ENCODE data around the gene THBS4. TPM values are rescaled to one million over a fixed set of nuclear protein-coding genes. Genes with fewer than 3 reads are reported as not detected.

Gene THBS4
- total and polyA plus RNA-seq, 10 of the 15 experiments (the other 5 are each of a cell fraction or from before 2014, with no cell fraction given) = 0.31 to 1.7 (median 0.75) TPM

DNA sequence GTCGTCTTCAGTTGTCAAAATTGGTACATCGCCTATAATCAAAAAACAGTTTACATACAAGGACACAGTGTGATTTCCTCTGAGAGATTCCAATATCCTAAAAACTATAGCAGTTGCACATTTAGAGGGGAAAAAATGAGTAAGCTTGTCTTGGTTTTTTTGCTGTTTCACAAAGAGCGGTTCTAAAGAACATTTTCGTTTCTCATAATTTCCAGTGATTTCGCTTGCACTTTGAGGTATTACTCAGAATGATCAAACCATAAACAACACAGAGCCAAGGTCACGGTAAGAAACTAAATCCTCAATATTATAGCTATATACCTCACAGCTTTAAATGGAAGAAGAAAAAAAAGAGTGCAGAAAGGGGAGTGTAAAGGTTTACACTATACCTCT, 44.9 kb upstream of the THBS4 start:
- Histone ChIP-seq H2AFZ (ENCODE audit: control insufficient read depth, low read depth, low read length) (peak overlapping the region; percentile 87), H3K9ac (ENCODE audit: control insufficient read depth, insufficient read depth, low read length) (peak overlapping the region; percentile 88; the same call in 1 of the 2 replicates), H3K36me3 (ENCODE audit: control insufficient read depth in 2 of 2, insufficient read depth in 2 of 2, low read length in 1 of 2) (peaks cover 0 to 9% of the 10 kb centered on the region in 2 experiments; a peak in 1 of 4 replicates), H3K4me1 (ENCODE audit: control insufficient read depth, insufficient read depth, low read length) (peaks cover 4% of the 10 kb centered on the region; the same call in 1 of the 2 replicates), H3K79me2 (ENCODE audit: control insufficient read depth, insufficient read depth, low read length) (peaks cover 4% of the 10 kb centered on the region), H3K4me3 (peak overlapping the region; percentile 86), H3K4me2 (ENCODE audit: control insufficient read depth, insufficient read depth) (peak overlapping the region; percentile 55), H4K20me1 (ENCODE audit: control insufficient read depth, insufficient read depth) (no peaks in the 10 kb centered on the region), H3K9me3 (replicated peaks; ENCODE audit: control insufficient read depth, insufficient read depth, low read length) (no peaks in the 10 kb centered on the region), H3K27ac (ENCODE audit: control insufficient read depth, insufficient read depth) (peak overlapping the region; percentile 86), H3K27me3 (replicated peaks in 1 of 2; ENCODE audit: control insufficient read depth in 2 of 2, insufficient read depth in 2 of 2, low read length in 1 of 2) (no peaks in the 10 kb centered on the region)
- WGBS (ENCODE audit: insufficient coverage, insufficient replicate concordance, low lambda C conversion rate, missing lambda C conversion rate) = 2% methylated on average over 6 of the region's 6 CpGs
- ChIA-PET POLR2A (interaction anchor here (0.6 kb wide), 1 partner anchor 13 kb away, joined by 3 read pairs; no protein-coding TSS in a partner anchor), SMC1A (ENCODE audit: uncharacterized antibody, unreplicated experiment) (interaction anchor here (0.5 to 1.7 kb wide), 3 partner anchors 8 to 633 kb away, joined by 3 to 4 read pairs (median 3); no protein-coding TSS in a partner anchor), RAD21 (ENCODE audit: unreplicated experiment) (interaction anchor here (0.8 to 1.7 kb wide), 5 partner anchors 10 to 120 kb away, joined by 3 to 9 read pairs (median 4); no protein-coding TSS in a partner anchor), CTCF (interaction anchor here (0.7 to 1.6 kb wide), 4 partner anchors 9 to 317 kb away, joined by 3 to 5 read pairs (median 3); no protein-coding TSS in a partner anchor)
- TSS peak; percentile 74 for BruUV-seq (replicated peaks)
- ATAC-seq (peak; percentile 70), FAIRE-seq (peak; percentile 90), DNase-seq (ENCODE audit: low read depth, low spot score) (peak; percentile 40)
- intact Hi-C loops (cut with micrococcal nuclease; ENCODE audit: unreplicated experiment) = loop anchor here (2.0 kb wide), 1 partner anchor 93 kb away; no protein-coding TSS in a partner anchor
- in situ Hi-C loops (cut with MboI) = no loop called here
- TF ChIP-seq ZNF622 (IDR thresholded peaks at IDR 0.05) = no peak
- peak; percentile 86 for TF ChIP-seq JUNB (IDR thresholded peaks at IDR 0.05)
- TF ChIP-seq SUPT20H (IDR thresholded peaks at IDR 0.05; ENCODE audit: borderline replicate concordance, control insufficient read depth, low read depth, low read length) = no peak
- no peak for TF ChIP-seq TCF3 (IDR thresholded peaks at IDR 0.05; ENCODE audit: borderline replicate concordance, insufficient read depth, low read depth, low read length)
- peak; percentile 18 to 37; a peak in 3 of 4 replicates for TF ChIP-seq IKZF2 (IDR thresholded peaks at IDR 0.05)
- TF ChIP-seq SRF (IDR thresholded peaks at IDR 0.05; ENCODE audit: low read depth in 2 of 2, low read length in 2 of 2) = no peak
- no peak for TF ChIP-seq TCF12 (IDR thresholded peaks at IDR 0.05; ENCODE audit: low read depth, low read length)
- TF ChIP-seq FOXM1 (IDR thresholded peaks at IDR 0.05; ENCODE audit: low read depth, low read length) = peak; percentile 44; the same call in 1 of the 2 replicates
- TF ChIP-seq, protein P1, sequence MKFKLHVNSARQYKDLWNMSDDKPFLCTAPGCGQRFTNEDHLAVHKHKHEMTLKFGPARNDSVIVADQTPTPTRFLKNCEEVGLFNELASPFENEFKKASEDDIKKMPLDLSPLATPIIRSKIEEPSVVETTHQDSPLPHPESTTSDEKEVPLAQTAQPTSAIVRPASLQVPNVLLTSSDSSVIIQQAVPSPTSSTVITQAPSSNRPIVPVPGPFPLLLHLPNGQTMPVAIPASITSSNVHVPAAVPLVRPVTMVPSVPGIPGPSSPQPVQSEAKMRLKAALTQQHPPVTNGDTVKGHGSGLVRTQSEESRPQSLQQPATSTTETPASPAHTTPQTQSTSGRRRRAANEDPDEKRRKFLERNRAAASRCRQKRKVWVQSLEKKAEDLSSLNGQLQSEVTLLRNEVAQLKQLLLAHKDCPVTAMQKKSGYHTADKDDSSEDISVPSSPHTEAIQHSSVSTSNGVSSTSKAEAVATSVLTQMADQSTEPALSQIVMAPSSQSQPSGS (IDR thresholded peaks at IDR 0.05; ENCODE audit: low read length) = peak; percentile 73
- TF ChIP-seq ZNF274 (IDR thresholded peaks at IDR 0.05; ENCODE audit: insufficient read depth, insufficient read length) = no peak
- TF ChIP-seq TARDBP (IDR thresholded peaks at IDR 0.05; ENCODE audit: borderline replicate concordance) = no peak
- TF ChIP-seq STAT3 (IDR thresholded peaks at IDR 0.05; ENCODE audit: low read depth, low read length) = no peak
- 0 out of 2 replicates have a peak, but pooled peaks have one; percentile 22 for TF ChIP-seq ZNF384 (IDR thresholded peaks at IDR 0.05; ENCODE audit: borderline replicate concordance, low read depth, low read length)
- TF ChIP-seq, protein P2, sequence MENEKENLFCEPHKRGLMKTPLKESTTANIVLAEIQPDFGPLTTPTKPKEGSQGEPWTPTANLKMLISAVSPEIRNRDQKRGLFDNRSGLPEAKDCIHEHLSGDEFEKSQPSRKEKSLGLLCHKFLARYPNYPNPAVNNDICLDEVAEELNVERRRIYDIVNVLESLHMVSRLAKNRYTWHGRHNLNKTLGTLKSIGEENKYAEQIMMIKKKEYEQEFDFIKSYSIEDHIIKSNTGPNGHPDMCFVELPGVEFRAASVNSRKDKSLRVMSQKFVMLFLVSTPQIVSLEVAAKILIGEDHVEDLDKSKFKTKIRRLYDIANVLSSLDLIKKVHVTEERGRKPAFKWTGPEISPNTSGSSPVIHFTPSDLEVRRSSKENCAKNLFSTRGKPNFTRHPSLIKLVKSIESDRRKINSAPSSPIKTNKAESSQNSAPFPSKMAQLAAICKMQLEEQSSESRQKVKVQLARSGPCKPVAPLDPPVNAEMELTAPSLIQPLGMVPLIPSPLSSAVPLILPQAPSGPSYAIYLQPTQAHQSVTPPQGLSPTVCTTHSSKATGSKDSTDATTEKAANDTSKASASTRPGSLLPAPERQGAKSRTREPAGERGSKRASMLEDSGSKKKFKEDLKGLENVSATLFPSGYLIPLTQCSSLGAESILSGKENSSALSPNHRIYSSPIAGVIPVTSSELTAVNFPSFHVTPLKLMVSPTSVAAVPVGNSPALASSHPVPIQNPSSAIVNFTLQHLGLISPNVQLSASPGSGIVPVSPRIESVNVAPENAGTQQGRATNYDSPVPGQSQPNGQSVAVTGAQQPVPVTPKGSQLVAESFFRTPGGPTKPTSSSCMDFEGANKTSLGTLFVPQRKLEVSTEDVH (IDR thresholded peaks at IDR 0.05; ENCODE audit: low read depth, partially characterized antibody) = no peak
- TF ChIP-seq TBL1XR1 (IDR thresholded peaks at IDR 0.05; ENCODE audit: low read depth, low read length) = 0 out of 2 replicates have a peak, but pooled peaks have one; percentile 52
- 0 out of 2 replicates have a peak, but pooled peaks have one; percentile 33 for TF ChIP-seq BCL11A (IDR thresholded peaks at IDR 0.05; ENCODE audit: low read depth, low read length)
- TF ChIP-seq CREM (IDR thresholded peaks at IDR 0.05; ENCODE audit: low read depth) = 0 out of 2 replicates have a peak, but pooled peaks have one; percentile 35
- no peak for TF ChIP-seq GATAD2B (conservative IDR thresholded peaks at IDR 0.05; ENCODE audit: low read depth)
- TF ChIP-seq, protein P3, sequence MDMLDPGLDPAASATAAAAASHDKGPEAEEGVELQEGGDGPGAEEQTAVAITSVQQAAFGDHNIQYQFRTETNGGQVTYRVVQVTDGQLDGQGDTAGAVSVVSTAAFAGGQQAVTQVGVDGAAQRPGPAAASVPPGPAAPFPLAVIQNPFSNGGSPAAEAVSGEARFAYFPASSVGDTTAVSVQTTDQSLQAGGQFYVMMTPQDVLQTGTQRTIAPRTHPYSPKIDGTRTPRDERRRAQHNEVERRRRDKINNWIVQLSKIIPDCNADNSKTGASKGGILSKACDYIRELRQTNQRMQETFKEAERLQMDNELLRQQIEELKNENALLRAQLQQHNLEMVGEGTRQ (IDR thresholded peaks at IDR 0.05; ENCODE audit: borderline replicate concordance, low read depth, low read length) = no peak
- TF ChIP-seq NR2C2 (IDR thresholded peaks at IDR 0.05; ENCODE audit: borderline replicate concordance, control insufficient read depth, insufficient read length, low read depth) = no peak

Measured in GM12878 (cell line).